Tibial artery (tissue), 4 donors: ENCODE results near the gene CRYGS.

Experiments used
- DNase-seq, 2 donors: peaks; one replicate each; pipeline ENCODE4 v3.0.0-alpha.2; 2019
- H3K27ac ChIP-seq, 2 donors: fragments of 200-600 bp; sonication (generic) in 1 of 2; 1 replicate in 1 of 2; 2 replicates in 1 of 2; pipeline ENCODE4 v1.5.1; 2018 to 2019; ENCODE audit warnings: mild to moderate bottlenecking in 1 of 2
- H3K27me3 ChIP-seq, 2 donors: fragments of 200-600 bp; sonication (generic) in 1 of 2; one replicate each; pipeline versions ENCODE4 v1.5.1 to v1.6.0; 2016 to 2019
- H3K36me3 ChIP-seq, 3 donors: fragments of 200-600 bp; sonication (generic) in 2 of 3; one replicate each; pipeline ENCODE4 v1.5.1; 2016 to 2019; ENCODE audit warnings: mild to moderate bottlenecking in 2 of 3
- H3K4me1 ChIP-seq, 4 donors: fragments of 200-600 bp; sonication (generic) in 2 of 4; 1 replicate in 3 of 4; 2 replicates in 1 of 4; pipeline ENCODE4 v1.5.1; 2016 to 2019
- H3K4me3 ChIP-seq, 2 donors: fragments of 200-600 bp; sonication (generic) in 1 of 2; 1 replicate in 1 of 2; 2 replicates in 1 of 2; pipeline ENCODE4 v1.5.1; 2018 to 2019; ENCODE audit warnings: mild to moderate bottlenecking in 2 of 2
- H3K9me3 ChIP-seq, 3 donors: fragments of 200-600 bp; sonication (generic) in 1 of 3; one replicate each; pipeline ENCODE4 v1.5.1; 2016 to 2019
- CTCF ChIP-seq, 2 experiments: fragments of 200-600 bp in 1 of 2; fragments of 450-650 bp in 1 of 2; IDR thresholded peaks; one replicate each; pipeline ENCODE4 v1.5.1; 2017 to 2019; ENCODE audit warnings: antibody characterized with exemption in 2 of 2, mild to moderate bottlenecking in 1 of 2, moderate library complexity in 1 of 2
- intact Hi-C: fragments of 100-400 bp; cut with DNase I; formaldehyde crosslinking; loops from one replicate; pipeline ENCODE4 v1.15.0; 2023; ENCODE audit warnings: low total_unique reads

CRYGS gene

DNA sequence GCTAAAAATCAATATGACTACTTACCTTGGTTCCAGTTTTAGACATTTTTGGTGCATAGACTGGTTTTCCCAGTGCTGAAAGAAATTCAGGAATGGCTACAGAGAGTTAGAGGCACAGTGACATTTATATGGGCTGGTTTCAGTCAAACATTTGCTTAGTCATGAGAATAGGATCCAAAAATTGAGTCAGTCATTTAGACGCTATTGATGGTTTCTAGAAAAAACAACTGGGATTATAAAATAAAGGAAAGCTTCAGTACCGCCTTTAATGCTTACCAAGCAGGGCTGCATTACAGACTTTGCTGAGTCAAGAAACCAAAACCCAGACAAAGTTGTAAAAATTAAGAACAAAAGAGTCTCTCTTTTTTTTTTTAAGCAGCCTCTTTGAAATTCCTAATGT is at the start of gene CRYGS:
Gene CRYGS (minus strand): TSS at position 100 of the 400 bp plus-strand sequence. CDS start 54 bp downstream, at position 46.
- no peak for DNase-seq
- TF ChIP-seq CTCF (IDR thresholded peaks at IDR 0.05) = no peak
- Histone ChIP-seq H3K9me3 (no peaks in the 10 kb centered on the region), H3K4me3 (no peak within 1 kb of the TSS), H3K27me3 (no peaks in the 10 kb centered on the region), H3K4me1 (peaks cover 0 to 5% (median 0%) of the 10 kb centered on the region in 4 donors), H3K36me3 (peaks cover 8 to 26% (median 18%) of the 10 kb centered on the region in 3 donors), H3K27ac (no peak within 1 kb of the TSS)
- intact Hi-C loops = loop anchor here (10.0 kb wide), 1 partner anchor 559 kb away; no protein-coding TSS in a partner anchor

- no peak overlapping the region for H3K4me3 ChIP-seq
- H3K36me3 ChIP-seq = no peaks in the 10 kb centered on the region
- TF ChIP-seq CTCF (IDR thresholded peaks at IDR 0.05) = no peak
- no peak overlapping the region for H3K27ac ChIP-seq
- H3K4me1 ChIP-seq = no peaks in the 10 kb centered on the region
- no peaks in the 10 kb centered on the region for H3K27me3 ChIP-seq
- intact Hi-C loops = no loop called here
- no peaks in the 10 kb centered on the region for H3K9me3 ChIP-seq
- DNase-seq = no peak
Measured at GRCh38 chr3:186593862-186594261, 49.7 kb upstream of the CRYGS start.

DNA sequence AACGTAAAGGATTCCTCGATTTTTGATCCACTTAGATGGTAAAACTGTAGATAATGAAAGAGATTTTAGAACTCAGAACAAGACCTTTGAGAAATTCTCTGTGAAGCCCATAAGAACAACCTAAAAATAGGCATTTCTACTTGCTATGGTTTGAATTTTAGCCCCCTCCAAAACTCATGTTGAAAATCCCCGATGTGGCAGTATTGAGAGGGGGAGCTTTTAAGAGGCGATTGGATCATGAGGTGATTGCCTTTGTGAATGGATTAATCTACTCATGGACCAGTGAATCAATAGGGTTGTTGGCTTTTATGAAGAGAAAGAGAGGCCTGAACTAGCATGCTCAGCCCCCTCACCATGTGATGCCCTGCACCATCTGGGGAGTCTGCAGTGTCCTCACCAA is 48.5 kb upstream of the CRYGS start:
- intact Hi-C loops = no loop called here
- Histone ChIP-seq H3K36me3 (no peaks in the 10 kb centered on the region), H3K27ac (no peak overlapping the region), H3K9me3 (no peaks in the 10 kb centered on the region), H3K4me3 (no peak overlapping the region), H3K4me1 (no peaks in the 10 kb centered on the region), H3K27me3 (no peaks in the 10 kb centered on the region)
- no peak for TF ChIP-seq CTCF (IDR thresholded peaks at IDR 0.05)
- DNase-seq = no peak

DNA sequence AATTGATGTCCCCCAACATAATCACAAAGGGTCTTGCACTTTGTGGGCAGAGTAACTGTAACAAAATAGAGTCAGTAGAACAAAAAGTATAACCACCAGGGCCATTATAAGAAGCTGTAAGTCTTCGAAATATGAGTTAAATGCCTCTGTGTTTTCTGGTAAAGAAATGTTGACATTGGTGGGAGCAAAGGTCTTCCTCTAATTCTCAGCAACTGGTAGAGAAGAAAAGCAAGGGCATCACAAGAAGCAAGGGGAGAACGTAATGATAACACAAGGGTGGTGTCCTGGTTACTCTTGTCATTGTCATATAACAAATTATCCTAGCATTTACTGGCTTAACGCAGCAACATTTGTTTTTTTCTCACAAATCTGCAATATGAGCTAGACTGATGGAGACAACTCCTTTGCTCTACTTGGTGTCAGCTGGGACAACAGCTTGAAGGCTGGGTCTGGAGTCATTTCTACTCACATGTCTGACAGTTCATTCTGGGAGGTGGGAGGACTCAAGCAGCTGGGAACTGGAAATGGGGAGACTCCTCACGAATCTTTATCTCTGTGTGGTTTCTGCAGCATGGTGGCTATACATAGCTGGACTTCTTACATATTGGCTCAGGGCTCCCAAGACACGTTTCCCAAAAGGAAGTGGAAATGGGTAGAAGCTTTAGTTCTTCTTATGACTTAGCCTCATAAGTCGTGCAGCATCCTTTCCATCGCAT is 46.6 kb upstream of the CRYGS start:
- Histone ChIP-seq H3K27ac (no peak overlapping the region), H3K4me3 (no peak overlapping the region), H3K4me1 (no peaks in the 10 kb centered on the region), H3K9me3 (no peaks in the 10 kb centered on the region), H3K27me3 (no peaks in the 10 kb centered on the region), H3K36me3 (peaks cover 0 to 6% (median 2%) of the 10 kb centered on the region in 3 donors)
- intact Hi-C loops = no loop called here
- DNase-seq = no peak
- no peak for TF ChIP-seq CTCF (IDR thresholded peaks at IDR 0.05)

GRCh38 chr3:186589856-186590579 is 45.8 kb upstream of the CRYGS start:
- intact Hi-C loops = no loop called here
- no peak overlapping the region for H3K4me3 ChIP-seq
- DNase-seq = no peak
- H3K27me3 ChIP-seq = no peaks in the 10 kb centered on the region
- no peak for TF ChIP-seq CTCF (IDR thresholded peaks at IDR 0.05)
- H3K9me3 ChIP-seq = no peaks in the 10 kb centered on the region
- H3K36me3 ChIP-seq = peaks cover 0 to 13% (median 9%) of the 10 kb centered on the region in 3 donors
- no peak overlapping the region for H3K27ac ChIP-seq
- no peaks in the 10 kb centered on the region for H3K4me1 ChIP-seq
